HG03159 (cell line): ENCODE results near the gene TRIM7.

Experiments used
- ATAC-seq: cut with Tn5 transposase; IDR thresholded peaks from one replicate; pipeline ENCODE4 v1.9.1; 2021; ENCODE audit warnings: mild to moderate bottlenecking, moderate library complexity; ENCODE audit not compliant: unreplicated experiment

Gene TRIM7

DNA sequence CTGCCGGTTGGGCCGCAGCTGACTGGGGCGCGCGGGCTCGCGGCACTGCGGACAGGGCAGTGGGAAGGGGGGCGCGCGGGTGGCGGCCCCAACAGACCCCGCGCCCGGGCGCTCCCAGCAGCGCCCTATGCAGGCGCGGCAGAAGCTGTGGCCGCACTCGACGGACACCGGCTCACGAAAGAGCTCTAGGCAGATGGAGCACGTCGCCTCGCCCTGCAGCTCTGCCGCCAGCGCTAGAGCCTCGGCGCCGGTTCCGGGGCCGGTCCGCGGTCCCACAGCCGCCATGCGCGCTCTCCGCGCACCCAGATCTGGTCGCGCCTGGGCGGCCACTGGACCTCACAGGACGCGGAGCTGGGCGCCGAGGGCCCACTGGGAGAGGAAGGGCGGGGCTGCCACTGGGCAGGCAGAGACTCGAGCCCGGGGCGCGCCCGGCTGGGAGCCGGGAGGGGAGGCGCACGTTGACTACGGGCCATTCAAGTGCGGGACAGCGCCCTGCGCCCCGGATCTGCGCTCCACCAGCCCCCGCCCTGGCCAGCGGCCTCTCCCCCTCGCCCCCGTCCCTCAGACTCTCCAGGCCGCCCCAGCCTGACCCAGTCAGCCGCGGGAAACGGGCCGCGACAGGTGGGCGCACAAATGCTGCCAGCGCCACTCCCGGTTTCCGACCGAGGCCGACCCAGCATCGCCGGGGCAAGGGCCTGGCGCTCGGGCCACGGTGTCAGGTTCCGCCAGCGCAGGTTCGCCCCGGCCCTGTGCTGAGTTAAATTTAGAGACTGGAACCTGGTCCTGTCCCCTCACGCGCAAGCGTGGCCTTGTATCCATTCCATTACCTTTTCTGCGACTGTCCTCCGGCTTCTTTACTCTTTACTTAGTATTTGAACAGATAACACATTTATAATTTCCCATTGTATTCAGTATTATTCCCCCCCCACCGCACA lies at the start of gene TRIM7:
Gene TRIM7, minus strand, starts transcription at position 371 of the 935 bp plus-strand sequence. Its CDS starts 86 bp downstream, at position 285.
- no peak for ATAC-seq

DNA sequence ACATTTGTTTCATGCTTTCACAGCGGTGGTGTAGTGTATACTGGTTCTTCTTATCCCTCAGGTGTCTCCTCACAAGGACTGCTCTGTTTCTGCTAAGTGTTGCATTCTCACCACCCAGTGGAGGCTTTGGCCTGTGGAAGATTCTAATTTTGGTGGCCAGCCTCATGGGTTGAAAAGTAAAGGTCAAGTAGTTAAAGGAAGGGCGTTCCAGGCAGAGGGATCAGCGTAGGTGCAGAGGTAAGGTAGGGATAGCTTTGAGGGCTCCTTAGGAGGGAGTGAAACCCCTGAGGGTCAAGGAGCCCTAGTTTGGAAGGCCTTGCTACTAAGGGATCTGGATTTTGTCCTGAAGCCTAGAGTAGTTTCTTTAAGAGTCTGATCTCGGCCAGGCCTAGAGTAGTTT lies 43.3 kb upstream of the TRIM7 start:
- no peak for ATAC-seq

DNA sequence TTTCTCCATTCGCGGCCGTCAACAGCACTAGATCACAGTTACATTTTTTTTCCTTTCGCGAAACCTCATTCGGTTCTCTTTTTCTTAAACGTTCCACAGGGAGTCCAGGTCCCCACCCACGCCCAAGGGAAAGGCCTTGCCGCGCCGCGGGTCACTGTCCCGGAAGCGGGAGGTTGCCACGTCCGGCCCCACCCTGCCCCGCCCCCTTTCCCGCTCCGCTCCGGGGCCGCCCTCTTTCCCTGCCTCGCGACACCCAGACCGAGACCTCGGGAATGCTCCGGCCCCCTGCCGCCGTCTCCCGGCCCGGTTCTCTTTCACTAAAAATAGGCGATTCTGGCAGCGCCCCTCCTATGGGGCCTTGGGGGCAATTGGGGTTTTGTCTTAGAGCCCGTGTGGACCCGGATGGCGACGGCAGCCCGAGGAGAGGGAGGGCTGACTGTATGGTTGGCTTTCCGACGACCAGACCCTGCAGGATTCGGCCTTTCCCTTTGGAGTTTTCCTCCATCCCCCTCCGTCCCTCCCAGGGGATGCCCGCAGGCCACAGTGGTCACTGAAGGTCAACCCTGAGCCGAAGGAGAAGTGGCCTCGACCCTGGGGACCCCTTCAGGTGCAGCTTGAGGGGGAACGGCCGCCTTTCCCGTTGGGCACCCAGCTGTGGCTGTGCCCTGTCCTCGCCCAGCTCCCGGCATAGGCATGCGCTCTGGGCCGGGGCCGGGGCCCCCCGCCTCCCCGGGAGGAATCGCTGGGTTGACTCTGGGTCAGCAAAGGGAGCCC lies 41.5 kb upstream of the TRIM7 start:
- ATAC-seq, result peak; percentile 38

DNA sequence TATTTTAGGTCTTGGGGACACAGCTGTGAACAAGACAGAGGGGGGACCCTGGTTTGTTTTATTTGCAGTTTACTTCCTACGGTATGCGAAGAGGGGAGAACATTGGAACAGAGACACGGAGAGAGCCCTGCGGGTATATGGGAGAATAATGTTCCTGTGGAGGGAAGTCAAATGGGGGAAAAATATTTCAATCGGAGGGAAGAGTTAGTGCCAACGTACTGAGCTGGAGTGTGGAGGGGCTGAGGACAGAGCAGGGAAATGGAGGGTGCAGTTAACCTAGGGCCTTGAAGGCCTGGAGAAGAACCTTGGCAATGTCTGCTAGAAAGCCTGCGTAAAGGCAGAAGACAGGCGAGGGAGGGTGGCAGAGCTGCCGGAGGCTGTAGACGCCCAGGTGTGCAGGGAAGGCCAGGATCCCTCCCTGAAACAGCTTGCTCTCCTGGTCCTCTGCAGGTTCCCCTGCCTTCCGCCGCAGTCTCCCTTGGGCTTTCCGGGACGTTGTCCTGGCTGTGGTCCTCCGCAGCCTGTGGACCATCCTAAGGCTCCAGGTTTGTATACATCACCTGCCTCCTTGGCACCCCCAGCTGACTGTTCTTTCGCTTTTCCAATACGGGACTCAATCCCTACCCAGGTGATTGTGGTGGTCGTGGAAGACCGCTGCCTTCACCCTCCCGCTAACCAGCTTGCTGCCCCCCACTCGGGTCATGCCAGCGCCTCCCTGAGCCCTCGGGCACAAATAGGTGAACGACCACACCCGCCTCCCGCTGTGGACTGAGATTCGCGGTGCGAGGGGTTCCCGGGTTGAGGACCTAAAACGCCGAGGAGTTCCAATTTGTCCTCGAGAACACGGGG lies 40.7 kb upstream of the TRIM7 start:
- no peak for ATAC-seq

DNA sequence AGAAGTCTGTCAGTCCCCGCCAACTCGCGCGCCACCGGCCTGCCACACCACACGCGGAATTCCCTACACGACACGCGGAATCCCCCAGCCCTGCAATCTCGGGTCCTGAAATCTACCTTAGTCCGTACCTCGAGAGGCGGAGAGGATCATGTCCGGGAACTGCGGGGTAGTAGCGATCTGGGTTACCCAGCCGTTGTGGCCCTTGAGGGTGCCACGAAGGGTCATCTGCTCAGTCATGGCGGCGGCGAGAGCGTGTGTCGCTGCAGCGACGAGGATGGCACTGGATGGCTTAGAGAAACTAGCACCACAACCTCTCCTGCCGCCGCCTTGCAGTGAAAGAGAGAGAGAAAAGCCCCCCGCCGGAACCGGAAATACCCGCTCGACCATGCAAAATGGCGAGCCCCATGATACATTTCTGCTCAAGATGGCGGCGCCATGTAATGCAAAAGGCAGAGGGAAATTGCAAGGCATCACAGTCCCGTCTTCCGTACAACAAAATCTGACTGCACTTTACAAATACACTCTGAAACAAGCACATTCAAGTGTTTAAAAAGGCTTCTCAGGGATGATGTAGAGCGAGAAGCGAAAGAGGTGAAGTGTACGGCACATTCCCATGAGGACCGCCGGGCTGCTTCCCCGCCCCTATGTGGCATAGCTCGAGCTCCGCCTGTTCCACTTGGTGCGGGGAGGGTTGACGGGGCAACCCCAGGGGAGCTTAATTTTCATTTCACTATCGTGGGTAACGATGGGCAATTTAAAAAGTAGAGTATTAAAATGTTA lies 38.8 kb upstream of the TRIM7 start, which contains the start of gene RACK1:
Gene RACK1, minus strand, starts transcription at position 343 of the 780 bp plus-strand sequence. Its CDS starts 106 bp downstream, at position 237.
- peak; percentile 56 for ATAC-seq

DNA sequence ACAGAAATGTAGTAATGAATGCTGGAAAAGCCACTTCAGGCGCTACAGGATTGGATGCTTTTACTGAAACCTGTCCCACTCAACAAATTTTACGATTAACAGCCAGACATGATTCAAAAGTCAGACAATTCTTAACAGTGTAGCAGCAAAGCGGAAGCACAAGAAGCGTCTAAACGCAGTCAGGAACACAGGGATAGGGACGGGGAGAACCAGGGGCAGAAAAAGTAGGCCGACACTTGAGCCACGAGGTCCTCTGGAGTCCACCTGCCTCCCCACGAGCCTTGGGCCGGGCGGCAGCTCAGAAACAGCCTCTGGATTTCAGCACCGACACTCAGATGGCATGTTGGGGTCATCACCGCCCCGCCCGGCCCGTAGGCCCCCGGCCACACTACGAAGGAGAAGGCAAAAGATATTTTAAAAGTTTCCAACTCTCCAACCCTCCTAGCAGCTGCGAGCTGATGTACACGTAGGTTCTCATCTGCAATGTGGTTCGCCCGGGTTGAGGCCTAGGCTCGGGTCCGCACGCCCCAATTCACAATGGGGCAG lies 38.1 kb upstream of the TRIM7 start:
- peak; percentile 2 for ATAC-seq

DNA sequence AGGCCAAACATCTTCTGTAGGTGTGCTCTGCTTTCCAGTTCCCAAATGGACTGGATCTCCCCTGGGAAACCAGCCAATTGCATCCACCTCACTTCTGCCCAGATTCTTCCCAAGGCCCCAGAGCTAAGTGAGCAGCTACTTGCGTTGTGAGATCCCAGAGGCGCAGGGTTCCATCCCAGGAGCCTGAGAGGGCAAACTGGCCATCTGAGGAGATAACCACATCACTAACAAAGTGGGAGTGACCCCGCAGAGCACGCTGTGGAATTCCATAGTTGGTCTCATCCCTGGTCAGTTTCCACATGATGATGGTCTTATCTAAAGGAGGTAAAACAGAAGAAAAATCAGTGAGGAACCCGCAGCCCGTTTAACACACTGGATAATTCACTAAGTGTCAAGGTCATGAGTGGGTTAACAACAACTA lies 37.0 kb upstream of the TRIM7 start:
- ATAC-seq, result no peak

DNA sequence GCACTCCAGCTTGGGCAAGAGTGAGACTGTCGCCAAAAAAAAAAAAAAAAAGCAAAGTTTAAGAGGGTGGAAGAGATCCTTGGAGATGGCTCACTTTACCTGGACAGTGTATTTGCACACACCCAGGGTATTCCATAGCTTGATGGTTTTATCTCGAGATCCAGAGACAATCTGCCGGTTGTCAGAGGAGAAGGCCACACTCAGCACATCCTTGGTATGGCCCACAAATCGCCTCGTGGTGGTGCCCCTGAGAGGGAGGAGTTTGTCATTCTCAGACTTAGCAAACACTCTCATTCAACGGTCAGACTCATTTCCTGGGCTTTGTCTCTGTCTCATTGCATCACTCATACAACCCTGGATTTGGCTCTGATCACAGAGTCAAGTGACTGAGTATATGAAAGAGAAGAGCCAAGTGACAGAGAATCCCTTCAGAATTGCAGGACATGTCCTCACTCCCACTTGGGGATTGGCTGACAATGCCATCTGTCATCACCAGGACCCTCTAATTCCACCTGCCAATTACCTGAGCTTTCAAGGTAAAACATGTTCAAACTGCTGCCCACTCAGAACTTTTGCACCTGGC lies 36.5 kb upstream of the TRIM7 start:
- no peak for ATAC-seq

DNA sequence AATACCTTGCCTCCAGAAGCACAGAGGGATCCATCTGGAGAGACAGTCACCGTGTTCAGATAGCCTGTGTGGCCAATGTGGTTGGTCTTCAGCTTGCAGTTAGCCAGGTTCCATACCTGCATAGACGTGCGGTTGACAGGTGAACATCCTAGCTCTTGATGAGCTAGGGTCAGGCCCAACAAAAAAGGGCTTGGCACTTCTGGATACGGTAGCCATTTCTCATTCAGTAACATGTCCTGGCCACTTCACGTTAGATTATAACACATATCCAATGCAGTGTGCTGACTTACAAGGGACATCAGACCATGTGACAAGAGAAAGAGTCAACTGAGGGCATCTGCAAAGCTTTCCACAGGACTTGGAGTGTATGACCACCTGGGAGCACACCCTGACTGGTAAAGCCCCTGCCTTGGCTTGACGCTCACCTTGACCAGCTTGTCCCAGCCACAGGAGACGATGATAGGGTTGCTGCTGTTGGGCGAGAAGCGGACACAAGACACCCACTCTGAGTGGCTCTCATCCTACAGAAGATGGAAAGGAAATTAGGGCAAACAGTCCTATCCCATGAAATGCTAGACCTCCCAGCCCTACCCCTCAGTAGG lies 34.2 kb upstream of the TRIM7 start:
- ATAC-seq, result no peak

DNA sequence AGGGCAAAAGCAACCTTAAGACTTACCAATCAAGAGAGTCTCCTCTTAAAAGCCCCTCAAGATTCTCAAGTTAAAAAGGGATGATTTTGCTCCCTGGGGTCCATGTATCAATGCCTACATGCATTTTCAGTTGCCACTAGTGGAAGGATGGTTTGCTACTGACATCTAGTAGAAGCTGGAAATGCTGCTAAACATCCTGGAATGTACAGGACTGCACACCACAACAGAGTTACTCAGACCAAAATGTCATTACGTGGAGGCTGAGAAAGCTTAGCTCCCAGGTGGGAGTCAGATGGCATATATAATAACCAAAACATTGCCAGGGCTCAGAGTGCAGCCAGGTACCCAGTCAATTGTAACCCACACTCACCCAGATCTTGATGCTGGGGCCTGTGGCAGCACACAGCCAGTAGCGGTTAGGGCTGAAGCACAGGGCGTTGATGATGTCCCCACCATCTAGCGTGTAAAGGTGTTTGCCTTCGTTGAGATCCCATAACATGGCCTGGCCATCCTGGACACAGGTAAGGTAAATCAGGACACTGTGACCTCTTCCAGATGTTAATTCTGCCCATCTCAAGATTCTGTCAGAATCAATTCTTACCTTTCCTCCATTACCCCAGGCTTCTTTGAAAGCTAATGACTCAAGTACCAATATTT lies 32.9 kb upstream of the TRIM7 start:
- ATAC-seq, result no peak

DNA sequence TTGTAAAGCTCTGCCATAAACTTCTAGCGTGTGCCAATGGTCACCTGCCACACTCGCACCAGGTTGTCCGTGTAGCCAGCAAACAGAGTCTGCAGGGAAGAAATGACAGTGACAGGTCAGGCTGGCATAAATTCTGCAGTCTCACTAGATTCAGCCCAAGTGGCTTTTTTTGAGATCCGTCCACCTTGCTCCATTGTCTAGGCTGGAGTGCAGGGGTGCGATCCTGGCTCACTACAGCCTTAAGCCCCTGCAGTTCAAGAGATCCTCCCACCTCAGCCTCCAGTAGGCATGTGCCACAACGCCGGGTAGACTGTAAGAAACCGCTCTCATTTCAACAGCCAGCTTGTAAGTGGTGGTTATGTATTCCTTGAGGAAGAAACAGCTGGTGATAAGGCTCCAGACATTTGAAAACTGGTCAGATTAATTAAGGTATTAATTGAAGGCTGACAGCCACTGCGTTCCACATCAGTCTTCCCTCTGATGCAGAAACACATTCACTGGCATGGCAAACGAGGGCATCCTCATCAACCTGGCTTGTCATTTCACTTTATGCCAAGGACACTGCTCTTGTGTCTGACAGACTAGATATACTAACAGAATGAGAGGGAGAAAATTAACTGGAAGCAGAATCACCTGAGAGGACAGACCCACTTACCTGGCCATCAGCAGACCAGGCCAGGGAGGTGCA lies 32.1 kb upstream of the TRIM7 start:
- ATAC-seq, result no peak

DNA sequence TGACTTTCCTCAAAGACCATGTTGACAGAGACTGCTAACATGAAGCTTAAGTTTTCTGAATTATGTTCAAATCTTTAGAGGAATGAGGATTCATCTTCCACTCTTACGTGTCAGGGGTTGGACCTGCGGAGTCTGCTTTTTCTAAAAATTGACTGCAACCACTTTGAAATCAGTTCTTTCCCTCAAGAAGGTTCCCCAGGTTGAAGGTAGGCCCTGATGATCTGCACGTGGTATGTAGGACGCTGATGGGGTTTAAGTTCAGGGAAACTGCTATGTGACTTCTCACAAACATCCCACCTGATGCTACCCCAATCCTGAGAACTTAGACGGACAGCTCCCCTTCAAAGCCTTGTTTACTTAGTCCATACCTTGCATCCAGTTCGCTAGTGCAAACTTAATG lies 31.5 kb upstream of the TRIM7 start:
- no peak for ATAC-seq

DNA sequence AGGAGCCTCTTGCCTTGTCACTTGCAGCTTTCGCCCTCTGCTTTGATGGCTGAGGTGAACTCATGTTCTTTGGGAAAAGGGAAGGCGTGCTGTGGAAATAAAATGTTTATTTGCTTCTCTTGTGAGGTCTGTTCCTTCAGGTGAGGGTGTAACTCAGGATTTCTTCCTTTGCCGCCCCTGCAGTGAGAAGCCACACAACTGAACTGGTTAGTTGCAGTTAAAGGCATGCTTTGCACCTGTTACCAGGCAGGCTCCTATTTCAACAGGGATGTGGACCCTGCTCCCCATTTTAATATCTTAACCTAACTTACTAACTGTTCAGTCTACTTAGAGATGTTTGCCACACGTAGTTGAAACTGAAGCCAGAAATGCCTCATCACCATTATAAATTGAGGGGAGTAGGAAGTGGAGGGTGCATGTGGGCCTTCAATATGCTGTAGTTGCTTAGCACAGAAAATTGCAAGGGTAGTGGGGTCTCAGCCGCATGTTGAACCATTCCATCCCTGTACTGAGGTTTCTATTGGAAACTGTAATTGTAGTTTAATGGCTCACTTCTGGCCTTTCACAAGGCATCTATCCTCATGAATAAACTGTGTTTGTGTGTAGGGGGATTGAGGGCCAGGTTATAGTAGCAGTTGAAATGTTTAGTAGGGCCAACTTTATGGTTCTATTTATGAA lies 30.8 kb upstream of the TRIM7 start:
- no peak for ATAC-seq

DNA sequence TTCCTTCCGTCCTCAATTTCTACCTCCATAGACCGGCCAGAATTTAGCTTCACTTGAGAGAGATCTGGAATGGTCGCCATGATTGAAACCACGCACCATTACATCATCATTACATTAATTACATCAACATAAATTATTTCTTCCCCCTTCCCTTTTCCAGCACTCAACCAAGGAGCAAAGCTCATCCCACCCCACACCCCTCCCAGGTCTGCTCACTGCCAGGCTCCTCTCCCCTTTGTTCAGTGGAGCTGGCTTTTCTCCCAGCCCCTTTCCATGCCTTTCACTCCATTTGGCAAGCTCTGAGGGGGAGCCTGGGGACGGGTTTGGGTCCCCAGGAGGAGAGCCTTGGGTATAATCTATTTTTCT lies 30.3 kb upstream of the TRIM7 start:
- ATAC-seq, result no peak

DNA sequence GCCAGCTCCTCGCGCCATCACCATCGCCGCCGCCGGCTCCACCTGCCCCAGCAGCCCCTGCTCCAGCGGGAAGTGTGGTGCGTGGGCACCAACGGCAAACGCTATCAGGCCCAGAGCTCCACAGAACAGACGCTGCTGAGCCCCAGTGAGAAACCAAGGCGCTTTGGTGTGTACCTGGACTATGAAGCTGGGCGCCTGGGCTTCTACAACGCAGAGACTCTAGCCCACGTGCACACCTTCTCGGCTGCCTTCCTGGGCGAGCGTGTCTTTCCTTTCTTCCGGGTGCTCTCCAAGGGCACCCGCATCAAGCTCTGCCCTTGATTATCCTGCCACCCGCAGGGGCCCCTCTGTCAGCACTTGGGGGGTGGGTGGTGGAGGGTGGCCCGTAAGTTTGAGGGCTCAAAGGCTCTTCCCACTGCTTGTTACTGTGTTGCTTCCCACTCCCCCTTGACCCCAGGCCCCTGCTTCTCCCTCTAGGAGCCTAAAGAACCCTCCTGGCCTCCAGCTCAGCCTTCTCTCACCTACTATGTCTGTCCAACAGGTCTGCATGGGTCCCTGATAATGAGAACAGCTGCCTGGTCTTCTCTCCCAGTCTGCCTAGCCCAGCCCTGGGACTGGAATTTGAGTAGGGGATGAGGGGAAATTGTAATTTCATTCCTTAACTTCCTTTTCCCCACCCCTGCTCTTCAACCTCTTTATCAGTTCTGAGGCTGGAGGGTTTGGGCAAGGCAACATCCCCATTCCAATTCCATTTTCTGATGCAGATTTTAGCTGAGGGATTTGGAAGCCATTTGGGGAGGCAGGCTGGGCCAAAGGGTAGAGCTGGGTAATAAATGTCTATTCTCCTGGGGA lies 29.7 kb upstream of the TRIM7 start:
- ATAC-seq, result no peak

DNA sequence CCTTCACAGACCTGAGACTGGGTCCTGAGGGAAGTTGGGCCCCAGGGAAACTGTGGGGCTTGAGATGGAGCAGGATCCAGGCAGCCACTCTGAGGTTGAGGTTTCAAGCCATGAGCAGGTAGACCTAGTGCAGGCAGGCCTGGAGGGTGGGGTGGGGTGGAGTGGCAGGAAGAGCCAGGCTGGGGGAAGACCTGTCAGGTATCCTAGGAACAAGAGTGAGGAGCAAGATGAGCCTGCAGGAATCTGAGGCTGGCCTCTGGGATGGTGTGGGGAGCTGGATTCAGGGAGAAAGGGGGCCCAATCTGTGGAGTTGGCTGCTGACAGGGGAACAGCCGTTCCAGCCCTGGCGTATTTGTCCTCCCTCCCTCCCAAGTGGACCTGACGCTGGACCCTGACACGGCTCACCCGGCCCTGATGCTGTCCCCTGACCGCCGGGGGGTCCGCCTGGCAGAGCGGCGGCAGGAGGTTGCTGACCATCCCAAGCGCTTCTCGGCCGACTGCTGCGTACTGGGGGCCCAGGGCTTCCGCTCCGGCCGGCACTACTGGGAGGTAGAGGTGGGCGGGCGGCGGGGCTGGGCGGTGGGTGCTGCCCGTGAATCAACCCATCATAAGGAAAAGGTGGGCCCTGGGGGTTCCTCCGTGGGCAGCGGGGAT lies 28.9 kb upstream of the TRIM7 start:
- ATAC-seq, result no peak
